Psoas muscle (tissue), 8 donors: ENCODE data around the gene DTD1. TPM values are rescaled to one million over a fixed set of nuclear protein-coding genes. Genes with fewer than 3 reads are reported as not detected.

Experiments used
- ATAC-seq, 4 donors: fragments of 200-7000 bp; cut with Tn5 transposase; one replicate each; pipeline ENCODE4 v1.9.1; 2020; ENCODE audit warnings: moderate library complexity in 3 of 4, mild to moderate bottlenecking in 2 of 4
- DNase-seq, 2 donors: peaks; one replicate each; pipeline ENCODE4 v3.0.0-alpha.2; 2020
- H3K27ac ChIP-seq: fragments of 200-600 bp; one replicate; pipeline ENCODE4 v1.8.0; 2022
- H3K27me3 ChIP-seq, 3 donors: fragments of 200-600 bp in 1 of 3; one replicate each; pipeline versions ENCODE4 v1.6.1 to v1.8.0; 2013 to 2022; ENCODE audit warnings: low read length in 2 of 3, mild to moderate bottlenecking in 2 of 3, moderate library complexity in 1 of 3; ENCODE audit not compliant: insufficient read depth in 3 of 3
- H3K36me3 ChIP-seq, 2 donors: fragments of 200-600 bp in 1 of 2; one replicate each; pipeline versions ENCODE4 v1.6.1 to v1.8.0; 2013 to 2022; ENCODE audit warnings: low read depth in 1 of 2, mild to moderate bottlenecking in 1 of 2, moderate library complexity in 1 of 2; ENCODE audit not compliant: insufficient read depth in 1 of 2
- H3K4me1 ChIP-seq: fragments of 200-600 bp; one replicate; pipeline ENCODE4 v1.8.0; 2022
- H3K4me3 ChIP-seq: fragments of 200-600 bp; one replicate; pipeline ENCODE4 v1.8.0; 2022; ENCODE audit warnings: mild to moderate bottlenecking
- H3K9me3 ChIP-seq: fragments of 200-600 bp; one replicate; pipeline ENCODE4 v1.8.0; 2022
- CTCF ChIP-seq: fragments of 200-600 bp; IDR thresholded peaks from one replicate; pipeline ENCODE4 v1.8.0; 2022; ENCODE audit warnings: antibody characterized with exemption
- WGBS, 3 donors: extraction: QIAGEN DNeasy Blood & Tissue Kit; methylation state at CpG; one replicate each; pipeline versions ENCODE4 v1.1.6 to v1.1.7; 2013; 5-methylcytosine and 5-hydroxymethylcytosine counted together
- intact Hi-C, 2 donors: fragments of 100-400 bp; cut with DNase I; formaldehyde crosslinking; loops; one replicate each; pipeline versions ENCODE4 v1.11.0 to v1.14.2; 2022
- polyA plus RNA-seq, 3 donors: library from polyadenylated mRNA; stranded (reverse); fragments of 200-250 nt; gene quantifications; one replicate each; pipeline ENCODE4 v1.2.3, GENCODE V29; 2013
- total RNA-seq, 4 donors: library from RNA; stranded (reverse); fragmentation: NEBNext Ultra II Directional in 2 of 4; extraction: Animal tissue kit (Norgen Biotek cat#: 25700) in 2 of 4; gene quantifications; one replicate each; pipeline versions ENCODE4 v1.2.1 to v1.2.4, GENCODE V29; 2021 to 2023
- donor health status: healthy with polysubstance abuse.
- donor health status: DM: no; HTN: no; CAD: no; lungs with moderate emphysema.
- donor health status: Bipolar disorder and iron deficiency.
- donor health status: healthy.
- donor health status: DM: yes; HTN: yes; CAD: no.
- donor health status: DM: no; HTN: no; CAD: no.
- donor health status: DM: no; HTN: no; CAD: no.
- donor health status: DM: yes; HTN: yes; CAD: no.

DTD1 gene
- total and polyA plus RNA-seq, 7 donors = 12.4 to 20.7 (median 18.2) TPM

GRCh38 chr20:18639501-18639979 is 51.7 kb downstream of the DTD1 start:
- ATAC-seq (peak; percentile 93 to 99 (median 99)), DNase-seq (no peak)
- intact Hi-C loops = loop anchor here in 1 of 2 donors (10.0 kb wide), 2 partner anchors 565 to 1025 kb away; no protein-coding TSS in a partner anchor
- H3K9me3 ChIP-seq = no peaks in the 10 kb centered on the region
- H3K4me1 ChIP-seq = peaks cover 14% of the 10 kb centered on the region
- TF ChIP-seq CTCF = no peak
- H3K36me3 ChIP-seq = no peaks in the 10 kb centered on the region
- peak overlapping the region; percentile 67 for H3K27ac ChIP-seq
- H3K27me3 ChIP-seq = no peaks in the 10 kb centered on the region
- H3K4me3 ChIP-seq = peak overlapping the region; percentile 20
- WGBS, 3 donors = 24 to 36% (median 27%) methylated on average over 9 of the region's 9 CpGs

GRCh38 chr20:18645196-18645745 is 57.4 kb downstream of the DTD1 start:
- intact Hi-C loops = no loop called here
- no peak for ATAC-seq
- WGBS, 3 donors = 55 to 62% (median 56%) methylated on average over 3 of the region's 3 CpGs
- Histone ChIP-seq H3K9me3 (no peaks in the 10 kb centered on the region), H3K27ac (no peak overlapping the region), H3K4me3 (no peak overlapping the region), H3K36me3 (no peaks in the 10 kb centered on the region), H3K27me3 (no peaks in the 10 kb centered on the region), H3K4me1 (peaks cover 13% of the 10 kb centered on the region)
- no peak for TF ChIP-seq CTCF
- DNase-seq = no peak

- intact Hi-C loops = no loop called here
- H3K27ac ChIP-seq = no peak overlapping the region
- no peaks in the 10 kb centered on the region for H3K9me3 ChIP-seq
- ATAC-seq (no peak), DNase-seq (no peak)
- H3K4me1 ChIP-seq = peaks cover 12% of the 10 kb centered on the region
- TF ChIP-seq CTCF = no peak
- H3K27me3 ChIP-seq = no peaks in the 10 kb centered on the region
- no peak overlapping the region for H3K4me3 ChIP-seq
- no peaks in the 10 kb centered on the region for H3K36me3 ChIP-seq
- 41 to 59% (median 45%) methylated on average over 6 of the region's 6 CpGs for WGBS, 3 donors
These were observed 58.0 kb downstream of the DTD1 start for GRCh38 chr20:18645851-18646250.

GRCh38 chr20:18647777-18648176 is 59.9 kb downstream of the DTD1 start:
- intact Hi-C loops = no loop called here
- Histone ChIP-seq H3K9me3 (no peaks in the 10 kb centered on the region), H3K27me3 (no peaks in the 10 kb centered on the region), H3K27ac (no peak overlapping the region), H3K4me3 (no peak overlapping the region), H3K4me1 (peaks cover 12% of the 10 kb centered on the region), H3K36me3 (no peaks in the 10 kb centered on the region)
- TF ChIP-seq CTCF = no peak
- no peak for DNase-seq
- ATAC-seq = no peak
- 46 to 95% (median 83%) methylated on average over 1 to 2 of the region's 2 CpGs for WGBS, 3 donors

- no peak for TF ChIP-seq CTCF
- Histone ChIP-seq H3K4me3 (no peak overlapping the region), H3K9me3 (no peaks in the 10 kb centered on the region), H3K4me1 (peaks cover 6% of the 10 kb centered on the region), H3K27me3 (no peaks in the 10 kb centered on the region), H3K27ac (no peak overlapping the region), H3K36me3 (no peaks in the 10 kb centered on the region)
- WGBS, 3 donors = 82 to 89% (median 87%) methylated on average over 5 of the region's 5 CpGs
- intact Hi-C loops = no loop called here
- no peak for DNase-seq
- ATAC-seq = peak in 3 of 4 donors; percentile 37 to 65 (median 54)
These were observed 62.4 kb downstream of the DTD1 start for GRCh38 chr20:18650224-18650623.
